IMR-90 (cell line): Measurements from ENCODE around the gene ASXL3. TPM values are rescaled to one million over a fixed set of nuclear protein-coding genes. Genes with fewer than 3 reads are reported as not detected.

Experiments
- ATAC-seq: fragments of 200-7000 bp; cut with Tn5 transposase; 2 replicates; pipeline ENCODE4 v1.9.1; 2020; ENCODE audit warnings: low read depth, mild to moderate bottlenecking, moderate library complexity
- BruUV-seq: library from RNA; stranded (reverse); fragments of 400-500 nt; replicated peaks from 2 replicates; lab custom pipeline; 2021; lab: Mats Ljungman, UMichigan
- CTCF ChIA-PET: fragments of 300-600 bp; formaldehyde crosslinking; extraction: SDS; loops from one replicate; lab custom pipeline; 2021; ENCODE audit warnings: antibody characterized with exemption; lab: Yijun Ruan, JAX
- POLR2A ChIA-PET: fragments of 300-600 bp; sonication (Branson Sonifier 250); formaldehyde crosslinking; loops from one replicate; lab custom pipeline; 2022; ENCODE audit warnings: antibody characterized with exemption; ENCODE audit not compliant: unreplicated experiment; lab: Charles Lee
- DNase-seq: peaks from one replicate; pipeline ENCODE4 v3.0.0; 2013
- H2AFZ ChIP-seq: replicated peaks from 2 replicates; pipeline ENCODE3; 2013; ENCODE audit warnings: low read length, mild to moderate bottlenecking; ENCODE audit not compliant: poor library complexity
- H2AK5ac ChIP-seq: 2 replicates; pipeline ENCODE4 v1.6.1; 2013; ENCODE audit warnings: low read depth, low read length, inconsistent platforms
- H2AK9ac ChIP-seq: replicated peaks from 2 replicates; pipeline ENCODE3; 2013; ENCODE audit warnings: mild to moderate bottlenecking, low read depth, low read length, moderate library complexity; ENCODE audit not compliant: poor library complexity
- H2BK120ac ChIP-seq: 2 replicates; pipeline ENCODE4 v1.6.1; 2013; ENCODE audit warnings: low read depth, low read length, inconsistent platforms
- H2BK15ac ChIP-seq: 3 replicates; pipeline ENCODE4 v1.6.1; 2013; ENCODE audit warnings: low read depth, low read length, inconsistent platforms
- H2BK20ac ChIP-seq: 2 replicates; pipeline ENCODE4 v1.6.1; 2013; ENCODE audit warnings: low read depth, mild to moderate bottlenecking, inconsistent platforms, low read length, moderate library complexity
- H2BK5ac ChIP-seq: 2 replicates; pipeline ENCODE4 v1.6.1; 2013; ENCODE audit warnings: mild to moderate bottlenecking, low read depth, low read length, inconsistent platforms; ENCODE audit not compliant: poor library complexity, severe bottlenecking
- H3K14ac ChIP-seq: replicated peaks from 2 replicates; pipeline ENCODE4 v1.6.1; 2013; ENCODE audit warnings: low read depth, low read length, inconsistent platforms
- H3K18ac ChIP-seq: 2 replicates; pipeline ENCODE4 v1.6.1; 2013; ENCODE audit warnings: low read depth, low read length, control low read depth
- H3K23ac ChIP-seq: 2 replicates; pipeline ENCODE4 v1.6.1; 2013; ENCODE audit warnings: low read depth, low read length, inconsistent platforms
- H3K27ac ChIP-seq: 2 replicates; pipeline ENCODE4 v1.5.1; 2013; ENCODE audit warnings: mild to moderate bottlenecking, control low read depth, low read length; ENCODE audit not compliant: insufficient read depth
- H3K27me3 ChIP-seq: 2 replicates; pipeline ENCODE4 v1.6.1; 2013; ENCODE audit warnings: low read length; ENCODE audit not compliant: control insufficient read depth, insufficient read depth
- H3K36me3 ChIP-seq: 2 replicates; pipeline ENCODE4 v1.6.1; 2013; ENCODE audit warnings: low read length, mixed read lengths; ENCODE audit not compliant: control insufficient read depth, insufficient read depth
- H3K4ac ChIP-seq: 2 replicates; pipeline ENCODE4 v1.6.1; 2013; ENCODE audit warnings: low read depth, low read length, inconsistent platforms
- H3K4me1 ChIP-seq: 2 replicates; pipeline ENCODE4 v1.6.1; 2013; ENCODE audit warnings: low read length, mixed read lengths; ENCODE audit not compliant: control insufficient read depth, insufficient read depth
- H3K4me2 ChIP-seq: 2 replicates; pipeline ENCODE4 v1.6.1; 2013; ENCODE audit warnings: low read depth, mild to moderate bottlenecking, control low read depth, low read length, moderate library complexity
- H3K4me3 ChIP-seq: 2 replicates; pipeline ENCODE4 v1.5.1; 2013; ENCODE audit warnings: low read depth, mild to moderate bottlenecking, control low read depth, low read length, moderate library complexity; ENCODE audit not compliant: insufficient read depth
- H3K56ac ChIP-seq: 2 replicates; pipeline ENCODE4 v1.6.1; 2013; ENCODE audit warnings: low read length, inconsistent platforms; ENCODE audit not compliant: insufficient read depth; ENCODE audit errors: extremely low read depth
- H3K79me1 ChIP-seq, 2 experiments: 2 replicates each; pipeline ENCODE4 v1.6.1; 2013; ENCODE audit warnings: low read length in 2 of 2, inconsistent platforms in 1 of 2, low read depth in 1 of 2
- H3K9ac ChIP-seq: 2 replicates; pipeline ENCODE4 v1.6.1; 2013; ENCODE audit warnings: low read depth, low read length, control low read depth
- H3K9me1 ChIP-seq: 2 replicates; pipeline ENCODE4 v1.6.1; 2013; ENCODE audit warnings: low read length, inconsistent platforms; ENCODE audit not compliant: insufficient read depth
- H3K9me3 ChIP-seq: 2 replicates; pipeline ENCODE4 v1.6.1; 2013; ENCODE audit warnings: low read length; ENCODE audit not compliant: control insufficient read depth, insufficient read depth
- H4K20me1 ChIP-seq: 2 replicates; pipeline ENCODE4 v1.6.1; 2013; ENCODE audit warnings: low read length, inconsistent platforms; ENCODE audit not compliant: insufficient read depth
- H4K5ac ChIP-seq: 2 replicates; pipeline ENCODE4 v1.6.1; 2013; ENCODE audit warnings: mild to moderate bottlenecking, low read depth, low read length, control low read depth
- H4K8ac ChIP-seq, 2 experiments: 2 replicates each; pipeline ENCODE4 v1.6.1; 2013; ENCODE audit warnings: low read depth in 2 of 2, low read length in 2 of 2, control low read depth in 1 of 2, inconsistent platforms in 1 of 2
- H4K91ac ChIP-seq: 2 replicates; pipeline ENCODE4 v1.6.1; 2013; ENCODE audit warnings: low read depth, low read length, inconsistent platforms; ENCODE audit not compliant: insufficient read depth
- BHLHE40 ChIP-seq: fragments of 150-350 bp; IDR thresholded peaks from 2 replicates; pipeline ENCODE4 v1.6.1; 2016; ENCODE audit warnings: mild to moderate bottlenecking, low read depth, low read length
- CHD1 ChIP-seq: IDR thresholded peaks from 2 replicates; pipeline ENCODE4 v1.6.1; 2012; ENCODE audit warnings: low read depth, low read length, improper control_type of control experiment
- FOS ChIP-seq: fragments of 150-350 bp; IDR thresholded peaks from 2 replicates; pipeline ENCODE4 v1.6.1; 2016; ENCODE audit warnings: low read depth, low read length
- MAFK ChIP-seq: IDR thresholded peaks from 2 replicates; pipeline ENCODE4 v1.6.1; 2012; ENCODE audit warnings: low read depth, low read length, improper control_type of control experiment
- MAZ ChIP-seq: IDR thresholded peaks from 2 replicates; pipeline ENCODE4 v1.6.1; 2012; ENCODE audit warnings: low read depth, mild to moderate bottlenecking, low read length, improper control_type of control experiment, moderate library complexity, borderline replicate concordance
- MXI1 ChIP-seq: IDR thresholded peaks from 2 replicates; pipeline ENCODE4 v1.6.1; 2012; ENCODE audit warnings: low read depth, mild to moderate bottlenecking, low read length, moderate library complexity, borderline replicate concordance
- NFE2L2 ChIP-seq: fragments of 150-350 bp; IDR thresholded peaks from 2 replicates; pipeline ENCODE4 v1.6.1; 2016; ENCODE audit warnings: low read depth, mild to moderate bottlenecking, low read length
- POLR2A ChIP-seq: IDR thresholded peaks from 2 replicates; pipeline ENCODE4 v1.6.1; 2012; ENCODE audit warnings: mild to moderate bottlenecking, low read depth, low read length
- RAD21 ChIP-seq: IDR thresholded peaks from 2 replicates; pipeline ENCODE4 v1.6.1; 2012; ENCODE audit warnings: low read length, improper control_type of control experiment
- RCOR1 ChIP-seq: IDR thresholded peaks from 2 replicates; pipeline ENCODE4 v1.6.1; 2012; ENCODE audit warnings: mild to moderate bottlenecking, low read length, improper control_type of control experiment; ENCODE audit not compliant: insufficient replicate concordance
- RFX5 ChIP-seq: IDR thresholded peaks from 2 replicates; pipeline ENCODE4 v1.8.0; 2012; ENCODE audit warnings: low read depth, mild to moderate bottlenecking, low read length, moderate library complexity
- WGBS, 2 experiments: methylation state at CpG; one replicate each; pipeline versions ENCODE4 v1.1.5 to v1.1.7; 2013; ENCODE audit warnings: missing lambda C conversion rate in 2 of 2; ENCODE audit not compliant: insufficient read length in 1 of 2; ENCODE audit errors: extremely low coverage in 2 of 2; 5-methylcytosine and 5-hydroxymethylcytosine counted together
- dilution Hi-C: fragments of 300-500 bp; cut with HindIII; formaldehyde crosslinking; loops from one replicate; pipeline ENCODE4 v1.14.3; 2018; ENCODE audit warnings: low sequenced_read_pairs; ENCODE audit not compliant: unreplicated experiment
- in situ Hi-C: fragments of 300-500 bp; cut with MboI; formaldehyde crosslinking; loops from 3 replicates; pipeline ENCODE4 v1.14.3; 2019; ENCODE audit warnings: low sequenced_read_pairs, inconsistent platforms, mixed read lengths
- intact Hi-C: fragments of 100-400 bp; cut with micrococcal nuclease; formaldehyde crosslinking; loops from 2 replicates; pipeline ENCODE4 v1.10.0; 2022
- polyA plus RNA-seq, 3 experiments: library from polyadenylated mRNA; depleted of rRNA; stranded (reverse); fragments of >200 nt; gene quantifications; 2 replicates each; pipeline ENCODE4 v1.2.3, GENCODE V29; 2012; ENCODE audit warnings: low replicate concordance in 1 of 3
- total RNA-seq: library from RNA; depleted of rRNA; stranded (reverse); fragments of >200 nt; gene quantifications from 2 replicates; pipeline ENCODE4 v1.2.3, GENCODE V29; 2012
- TF ChIP-seq, protein P1 (sequence below): conservative IDR thresholded peaks from 2 replicates; pipeline ENCODE4 v1.5.1; 2012; ENCODE audit warnings: mild to moderate bottlenecking, low read depth, low read length, improper control_type of control experiment

The ASXL3 gene
- total and polyA plus RNA-seq, 2 of the 4 experiments (the other 2 are of a cell fraction): 0.03 to 0.54 TPM

DNA sequence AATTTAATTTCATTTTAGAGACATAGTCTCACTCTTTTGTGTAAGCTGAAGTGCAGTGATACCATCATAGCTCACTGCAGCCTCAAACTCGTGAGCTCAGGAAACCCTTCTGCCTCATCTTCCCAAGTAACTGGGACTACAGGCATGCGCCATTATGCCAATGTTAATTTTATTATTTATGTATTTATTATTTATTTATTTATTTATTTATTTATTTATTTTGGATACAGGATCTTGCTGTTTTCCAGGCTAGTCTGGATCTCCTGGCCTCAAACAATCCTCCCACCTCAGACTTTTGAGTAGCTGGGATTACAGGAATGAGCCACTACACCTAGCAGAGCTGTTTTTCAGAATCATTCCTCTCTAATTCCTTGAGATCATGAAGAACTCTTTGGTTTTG lies 99.9 kb downstream of the ASXL3 start:
- DNase-seq: no peak
- H2AK9ac ChIP-seq: no peak overlapping the region
- no TSS peak for BruUV-seq
- no peak overlapping the region for H3K4ac ChIP-seq
- no peak for TF ChIP-seq MXI1
- no peak for TF ChIP-seq POLR2A
- TF ChIP-seq RCOR1: no peak
- TF ChIP-seq MAFK: no peak
- TF ChIP-seq MAZ: no peak
- no peak for TF ChIP-seq FOS
- TF ChIP-seq, protein P1, sequence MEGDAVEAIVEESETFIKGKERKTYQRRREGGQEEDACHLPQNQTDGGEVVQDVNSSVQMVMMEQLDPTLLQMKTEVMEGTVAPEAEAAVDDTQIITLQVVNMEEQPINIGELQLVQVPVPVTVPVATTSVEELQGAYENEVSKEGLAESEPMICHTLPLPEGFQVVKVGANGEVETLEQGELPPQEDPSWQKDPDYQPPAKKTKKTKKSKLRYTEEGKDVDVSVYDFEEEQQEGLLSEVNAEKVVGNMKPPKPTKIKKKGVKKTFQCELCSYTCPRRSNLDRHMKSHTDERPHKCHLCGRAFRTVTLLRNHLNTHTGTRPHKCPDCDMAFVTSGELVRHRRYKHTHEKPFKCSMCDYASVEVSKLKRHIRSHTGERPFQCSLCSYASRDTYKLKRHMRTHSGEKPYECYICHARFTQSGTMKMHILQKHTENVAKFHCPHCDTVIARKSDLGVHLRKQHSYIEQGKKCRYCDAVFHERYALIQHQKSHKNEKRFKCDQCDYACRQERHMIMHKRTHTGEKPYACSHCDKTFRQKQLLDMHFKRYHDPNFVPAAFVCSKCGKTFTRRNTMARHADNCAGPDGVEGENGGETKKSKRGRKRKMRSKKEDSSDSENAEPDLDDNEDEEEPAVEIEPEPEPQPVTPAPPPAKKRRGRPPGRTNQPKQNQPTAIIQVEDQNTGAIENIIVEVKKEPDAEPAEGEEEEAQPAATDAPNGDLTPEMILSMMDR: no peak
- TF ChIP-seq CHD1: no peak
- no peak for TF ChIP-seq NFE2L2
- TF ChIP-seq RFX5: no peak
- TF ChIP-seq BHLHE40: no peak
- TF ChIP-seq RAD21: no peak
- intact Hi-C loops (no loop called here), in situ Hi-C loops (no loop called here), dilution Hi-C loops (no loop called here)
- H3K27me3 ChIP-seq: no peaks in the 10 kb centered on the region
- no peaks in the 10 kb centered on the region for H3K9me3 ChIP-seq
- H4K5ac ChIP-seq: no peak overlapping the region
- no peak overlapping the region for H3K14ac ChIP-seq
- no peaks in the 10 kb centered on the region for H3K79me1 ChIP-seq
- no peaks in the 10 kb centered on the region for H4K20me1 ChIP-seq
- no peaks in the 10 kb centered on the region for H3K36me3 ChIP-seq
- WGBS, 2 experiments: no CpG with 5 or more reads among the region's 2 CpGs
- no peak overlapping the region for H3K4me2 ChIP-seq
- H2BK15ac ChIP-seq: no peak overlapping the region
- no peak overlapping the region for H2BK5ac ChIP-seq
- H4K91ac ChIP-seq: no peak overlapping the region
- no peak overlapping the region for H3K23ac ChIP-seq
- no peak overlapping the region for H2AK5ac ChIP-seq
- no peaks in the 10 kb centered on the region for H3K4me1 ChIP-seq
- H3K56ac ChIP-seq: no peak overlapping the region
- ChIA-PET POLR2A (no interaction called here), CTCF (no interaction called here)
- H2AFZ ChIP-seq: no peak overlapping the region
- H4K8ac ChIP-seq: no peak overlapping the region
- no peak overlapping the region for H3K9ac ChIP-seq
- no peak for ATAC-seq
- H2BK120ac ChIP-seq: no peak overlapping the region
- H3K18ac ChIP-seq: no peak overlapping the region
- no peak overlapping the region for H3K4me3 ChIP-seq
- H2BK20ac ChIP-seq: no peak overlapping the region
- H3K27ac ChIP-seq: no peak overlapping the region
- no peaks in the 10 kb centered on the region for H3K9me1 ChIP-seq
